ENCODE results near the gene C4orf54.

C4orf54 gene

GRCh38 chr4:99624141-99624719 lies 33.4 kb downstream of the C4orf54 start:
- no peak overlapping the region for H4K12ac ChIP-seq (ENCODE audit: low read depth, low read length)
- no peak overlapping the region for H2BK120ac ChIP-seq (ENCODE audit: insufficient read depth, low read length, poor library complexity)
- no peak overlapping the region for H4K91ac ChIP-seq (ENCODE audit: low read depth, low read length)
- no peaks in the 10 kb centered on the region for H3K79me2 ChIP-seq (ENCODE audit: control insufficient read depth, insufficient read depth, low read length, poor library complexity)
- no peaks in the 10 kb centered on the region for H3K79me1 ChIP-seq (ENCODE audit: low read length)
- no peak overlapping the region for H3K4ac ChIP-seq (ENCODE audit: low read depth, low read length)
- H3K18ac ChIP-seq (ENCODE audit: low read length): no peak overlapping the region
- no peaks in the 10 kb centered on the region for H3K36me3 ChIP-seq (ENCODE audit: control insufficient read depth in 1 of 2, insufficient read depth in 2 of 2, low read length in 2 of 2)
- H2BK12ac ChIP-seq (ENCODE audit: low read length): no peak overlapping the region
- H4K8ac ChIP-seq (ENCODE audit: low read depth, low read length): no peak overlapping the region
- H3K4me1 ChIP-seq (ENCODE audit: control insufficient read depth in 1 of 2, insufficient read depth in 2 of 2, low read length in 2 of 2): no peaks in the 10 kb centered on the region
- H3K27me3 ChIP-seq (ENCODE audit: insufficient read depth, low read length): no peaks in the 10 kb centered on the region
- H3K4me3 ChIP-seq (ENCODE audit: low read depth, low read length): no peak overlapping the region
- no peak overlapping the region for H2AFZ ChIP-seq (ENCODE audit: insufficient read depth, low read length, poor library complexity)
- H3K4me2 ChIP-seq (ENCODE audit: low read length): no peak overlapping the region
- WGBS (ENCODE audit: extremely low coverage, insufficient coverage, insufficient read length): no CpG with 5 or more reads among the region's 4 CpGs
- no peaks in the 10 kb centered on the region for H3K9me3 ChIP-seq (ENCODE audit: insufficient read depth, low read depth, low read length)
- H2BK5ac ChIP-seq (ENCODE audit: low read depth, low read length, poor library complexity): no peak overlapping the region
- no peak for DNase-seq
- no peak overlapping the region for H2AK5ac ChIP-seq (ENCODE audit: low read length)
- H3K27ac ChIP-seq (ENCODE audit: low read depth, low read length): no peak overlapping the region
- no peak overlapping the region for H3K23ac ChIP-seq (ENCODE audit: low read length)
- H3K9ac ChIP-seq (ENCODE audit: low read length): no peak overlapping the region
- no peak overlapping the region for H3K14ac ChIP-seq (ENCODE audit: low read length)

- no peaks in the 10 kb centered on the region for H3K36me3 ChIP-seq (ENCODE audit: control insufficient read depth in 1 of 2, insufficient read depth in 2 of 2, low read length in 2 of 2)
- no peak overlapping the region for H3K4ac ChIP-seq (ENCODE audit: low read depth, low read length)
- no peak overlapping the region for H3K4me2 ChIP-seq (ENCODE audit: low read length)
- H4K12ac ChIP-seq (ENCODE audit: low read depth, low read length): no peak overlapping the region
- no peaks in the 10 kb centered on the region for H3K27me3 ChIP-seq (ENCODE audit: insufficient read depth, low read length)
- no peak overlapping the region for H3K23ac ChIP-seq (ENCODE audit: low read length)
- WGBS (ENCODE audit: extremely low coverage, insufficient coverage, insufficient read length): no CpG with 5 or more reads among the region's 1 CpG
- no peak overlapping the region for H3K4me3 ChIP-seq (ENCODE audit: low read depth, low read length)
- no peak overlapping the region for H4K8ac ChIP-seq (ENCODE audit: low read depth, low read length)
- no peak overlapping the region for H2AFZ ChIP-seq (ENCODE audit: insufficient read depth, low read length, poor library complexity)
- no peak overlapping the region for H2BK120ac ChIP-seq (ENCODE audit: insufficient read depth, low read length, poor library complexity)
- DNase-seq: no peak
- no peaks in the 10 kb centered on the region for H3K79me2 ChIP-seq (ENCODE audit: control insufficient read depth, insufficient read depth, low read length, poor library complexity)
- no peak overlapping the region for H4K91ac ChIP-seq (ENCODE audit: low read depth, low read length)
- no peaks in the 10 kb centered on the region for H3K4me1 ChIP-seq (ENCODE audit: control insufficient read depth in 1 of 2, insufficient read depth in 2 of 2, low read length in 2 of 2)
- H3K18ac ChIP-seq (ENCODE audit: low read length): no peak overlapping the region
- H2BK12ac ChIP-seq (ENCODE audit: low read length): no peak overlapping the region
- no peak overlapping the region for H3K14ac ChIP-seq (ENCODE audit: low read length)
- H3K79me1 ChIP-seq (ENCODE audit: low read length): no peaks in the 10 kb centered on the region
- H3K27ac ChIP-seq (ENCODE audit: low read depth, low read length): no peak overlapping the region
- no peak overlapping the region for H2AK5ac ChIP-seq (ENCODE audit: low read length)
- H3K9ac ChIP-seq (ENCODE audit: low read length): no peak overlapping the region
- H2BK5ac ChIP-seq (ENCODE audit: low read depth, low read length, poor library complexity): no peak overlapping the region
- H3K9me3 ChIP-seq (ENCODE audit: insufficient read depth, low read depth, low read length): no peaks in the 10 kb centered on the region
Measured at GRCh38 chr4:99622341-99622740, 35.3 kb downstream of the C4orf54 start.

GRCh38 chr4:99617374-99617773 lies 40.3 kb downstream of the C4orf54 start:
- DNase-seq: no peak
- Histone ChIP-seq H2AFZ (ENCODE audit: insufficient read depth, low read length, poor library complexity) (no peak overlapping the region), H3K79me2 (ENCODE audit: control insufficient read depth, insufficient read depth, low read length, poor library complexity) (no peaks in the 10 kb centered on the region)

GRCh38 chr4:99615170-99615820 lies 42.3 kb downstream of the C4orf54 start:
- Histone ChIP-seq H3K9me3 (ENCODE audit: insufficient read depth, low read depth, low read length) (no peaks in the 10 kb centered on the region), H3K23ac (ENCODE audit: low read length) (no peak overlapping the region), H4K8ac (ENCODE audit: low read depth, low read length) (no peak overlapping the region), H3K4ac (ENCODE audit: low read depth, low read length) (no peak overlapping the region), H3K4me3 (ENCODE audit: low read depth, low read length) (no peak overlapping the region), H2BK12ac (ENCODE audit: low read length) (no peak overlapping the region), H3K79me2 (ENCODE audit: control insufficient read depth, insufficient read depth, low read length, poor library complexity) (no peaks in the 10 kb centered on the region), H2AK5ac (ENCODE audit: low read length) (no peak overlapping the region), H3K27ac (ENCODE audit: low read depth, low read length) (no peak overlapping the region), H2AFZ (ENCODE audit: insufficient read depth, low read length, poor library complexity) (no peak overlapping the region), H2BK5ac (ENCODE audit: low read depth, low read length, poor library complexity) (no peak overlapping the region), H4K91ac (ENCODE audit: low read depth, low read length) (no peak overlapping the region), H3K79me1 (ENCODE audit: low read length) (no peaks in the 10 kb centered on the region), H3K36me3 (ENCODE audit: control insufficient read depth in 1 of 2, insufficient read depth in 2 of 2, low read length in 2 of 2) (no peaks in the 10 kb centered on the region), H3K14ac (ENCODE audit: low read length) (no peak overlapping the region), H4K12ac (ENCODE audit: low read depth, low read length) (no peak overlapping the region), H3K18ac (ENCODE audit: low read length) (no peak overlapping the region), H3K9ac (ENCODE audit: low read length) (no peak overlapping the region), H3K27me3 (ENCODE audit: insufficient read depth, low read length) (no peaks in the 10 kb centered on the region), H2BK120ac (ENCODE audit: insufficient read depth, low read length, poor library complexity) (no peak overlapping the region), H3K4me1 (ENCODE audit: control insufficient read depth in 1 of 2, insufficient read depth in 2 of 2, low read length in 2 of 2) (no peaks in the 10 kb centered on the region), H3K4me2 (ENCODE audit: low read length) (no peak overlapping the region)
- no CpG with 5 or more reads among the region's 1 CpG for WGBS (ENCODE audit: extremely low coverage, insufficient coverage, insufficient read length)
- DNase-seq: no peak

More at GRCh38 chr4:99617374-99617773, 40.3 kb downstream of the C4orf54 start:
- WGBS (ENCODE audit: extremely low coverage, insufficient coverage, insufficient read length): no CpG with 5 or more reads among the region's 1 CpG
- Histone ChIP-seq H3K4me3 (ENCODE audit: low read depth, low read length) (no peak overlapping the region), H3K4me1 (ENCODE audit: control insufficient read depth in 1 of 2, insufficient read depth in 2 of 2, low read length in 2 of 2) (no peaks in the 10 kb centered on the region), H3K23ac (ENCODE audit: low read length) (no peak overlapping the region), H4K91ac (ENCODE audit: low read depth, low read length) (no peak overlapping the region), H3K27ac (ENCODE audit: low read depth, low read length) (no peak overlapping the region), H3K79me1 (ENCODE audit: low read length) (no peaks in the 10 kb centered on the region), H3K36me3 (ENCODE audit: control insufficient read depth in 1 of 2, insufficient read depth in 2 of 2, low read length in 2 of 2) (no peaks in the 10 kb centered on the region), H3K4me2 (ENCODE audit: low read length) (no peak overlapping the region), H2BK5ac (ENCODE audit: low read depth, low read length, poor library complexity) (no peak overlapping the region), H3K14ac (ENCODE audit: low read length) (no peak overlapping the region), H2AK5ac (ENCODE audit: low read length) (no peak overlapping the region), H2BK12ac (ENCODE audit: low read length) (no peak overlapping the region), H2BK120ac (ENCODE audit: insufficient read depth, low read length, poor library complexity) (no peak overlapping the region), H4K8ac (ENCODE audit: low read depth, low read length) (no peak overlapping the region), H3K9me3 (ENCODE audit: insufficient read depth, low read depth, low read length) (no peaks in the 10 kb centered on the region), H3K18ac (ENCODE audit: low read length) (no peak overlapping the region), H3K9ac (ENCODE audit: low read length) (no peak overlapping the region), H4K12ac (ENCODE audit: low read depth, low read length) (no peak overlapping the region), H3K27me3 (ENCODE audit: insufficient read depth, low read length) (no peaks in the 10 kb centered on the region), H3K4ac (ENCODE audit: low read depth, low read length) (no peak overlapping the region)
